PC-9 (cell line): ENCODE results near the gene DNAJB6. TPM values are rescaled to one million over a fixed set of nuclear protein-coding genes. Genes with fewer than 3 reads are reported as not detected.
A peak's percentile ranks its signal among the peaks of the same experiment; 100 is the strongest.

Experiments used
- BruUV-seq: library from RNA; stranded (reverse); fragments of 400-500 nt; replicated peaks from 2 replicates; lab custom pipeline; 2021; lab: Mats Ljungman, UMichigan
- CTCF ChIA-PET: fragments of 300-600 bp; sonication (Branson Sonifier 250); formaldehyde crosslinking; loops from one replicate; lab custom pipeline; 2022; ENCODE audit warnings: antibody characterized with exemption; lab: Charles Lee
- POLR2A ChIA-PET: fragments of 300-600 bp; sonication (Branson Sonifier 250); formaldehyde crosslinking; loops from one replicate; lab custom pipeline; 2022; ENCODE audit warnings: antibody characterized with exemption; ENCODE audit not compliant: unreplicated experiment; lab: Charles Lee
- DNase-seq, 2 experiments: peaks; one replicate each; pipeline versions ENCODE4 v3.0.0 to v3.0.0-alpha.2; 2015 to 2022; ENCODE audit warnings: mixed read lengths in 1 of 2
- H2AFZ ChIP-seq: fragments of 200-600 bp; sonication (generic); 2 replicates; pipeline ENCODE4 v1.8.1; 2017; ENCODE audit warnings: antibody characterized with exemption
- H3F3A ChIP-seq: fragments of 200-600 bp; sonication (generic); 2 replicates; pipeline ENCODE4 v1.8.1; 2017; ENCODE audit warnings: antibody characterized with exemption, mild to moderate bottlenecking, low read depth; ENCODE audit not compliant: insufficient read depth
- H3K27ac ChIP-seq: fragments of 200-600 bp; sonication (generic); 2 replicates; pipeline ENCODE4 v1.6.1; 2016; ENCODE audit warnings: mixed run types
- H3K27me3 ChIP-seq: fragments of 200-600 bp; sonication (generic); 2 replicates; pipeline ENCODE4 v1.6.1; 2016; ENCODE audit warnings: low read depth, mixed run types; ENCODE audit not compliant: insufficient read depth
- H3K36me3 ChIP-seq: fragments of 200-600 bp; sonication (generic); 2 replicates; pipeline ENCODE4 v1.6.1; 2016; ENCODE audit warnings: low read depth, mixed run types
- H3K4me1 ChIP-seq: fragments of 200-600 bp; sonication (generic); replicated peaks from 2 replicates; pipeline ENCODE4 v1.6.1; 2016; ENCODE audit warnings: mixed run types; ENCODE audit not compliant: insufficient read depth
- H3K4me2 ChIP-seq: fragments of 200-600 bp; sonication (generic); 2 replicates; pipeline ENCODE4 v1.6.1; 2017; ENCODE audit warnings: mixed run types
- H3K4me3 ChIP-seq: fragments of 200-600 bp; sonication (generic); 2 replicates; pipeline ENCODE4 v1.6.1; 2016; ENCODE audit warnings: mixed run types
- H3K79me2 ChIP-seq: fragments of 200-600 bp; sonication (generic); 2 replicates; pipeline ENCODE4 v1.6.1; 2017; ENCODE audit warnings: low read depth, mixed run types
- H3K9me2 ChIP-seq: fragments of 200-600 bp; sonication (generic); 2 replicates; pipeline ENCODE4 v1.8.1; 2017; ENCODE audit warnings: mild to moderate bottlenecking; ENCODE audit not compliant: insufficient read depth
- H3K9me3 ChIP-seq: fragments of 200-600 bp; sonication (generic); 2 replicates; pipeline ENCODE4 v1.8.1; 2016; ENCODE audit warnings: low read depth; ENCODE audit not compliant: insufficient read depth
- H4K20me1 ChIP-seq: fragments of 200-600 bp; sonication (generic); 2 replicates; pipeline ENCODE4 v1.8.1; 2017; ENCODE audit not compliant: insufficient read depth
- EZH2 ChIP-seq: fragments of 200-600 bp; sonication (generic); IDR thresholded peaks from 2 replicates; pipeline ENCODE4 v1.8.0; 2017; ENCODE audit warnings: antibody characterized with exemption, low read depth
- intact Hi-C: fragments of 100-400 bp; cut with micrococcal nuclease; formaldehyde crosslinking; loops from one replicate; pipeline ENCODE4 v1.10.0; 2022; ENCODE audit not compliant: unreplicated experiment
- total RNA-seq: library from RNA; stranded (reverse); gene quantifications from 2 replicates; pipeline ENCODE4 v1.2.3, GENCODE V29; 2021
- TF ChIP-seq, protein P1 (sequence below): fragments of 200-600 bp; sonication (generic); conservative IDR thresholded peaks from 2 replicates; pipeline ENCODE4 v1.6.1; 2017; ENCODE audit warnings: mixed run types, antibody characterized with exemption, mild to moderate bottlenecking, moderate library complexity

The DNAJB6 gene
- total RNA-seq, 1 experiment from 2014 or later: 182 TPM

DNA sequence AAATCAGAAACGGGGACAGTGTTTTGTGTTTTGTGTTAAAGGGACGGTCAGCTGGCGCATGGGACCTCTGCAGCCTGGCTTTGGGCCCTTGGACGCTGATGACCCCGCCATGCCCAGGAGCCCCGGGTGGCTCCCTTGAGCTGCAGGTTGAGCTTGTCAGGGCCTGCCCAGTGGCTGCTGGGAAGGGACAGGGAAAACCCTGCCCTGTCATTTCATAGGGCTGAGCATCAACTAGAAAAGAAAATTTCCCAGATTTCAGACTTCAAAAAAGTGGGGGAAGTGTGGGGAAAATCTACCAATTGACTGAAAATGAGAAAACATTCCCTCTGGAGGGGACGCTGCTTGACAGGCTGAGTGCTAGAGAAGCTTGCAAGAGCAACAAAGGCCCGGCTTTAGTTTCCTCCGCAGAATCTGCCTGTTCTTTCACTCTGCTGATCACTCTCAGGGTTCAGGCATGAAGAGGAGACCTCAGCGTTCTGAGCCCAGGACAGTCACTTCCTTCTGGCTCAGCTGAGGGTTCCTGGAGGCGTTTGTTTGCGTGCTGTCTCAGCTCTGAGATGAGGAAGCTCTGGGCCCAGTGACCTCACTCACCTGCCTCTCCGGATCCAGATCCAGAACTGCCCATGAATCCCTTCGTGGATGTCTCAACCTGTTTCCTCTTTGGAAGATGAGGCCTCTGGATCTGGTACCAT, 18.6 kb upstream of the DNAJB6 start:
- BruUV-seq: no TSS peak
- H3K27ac ChIP-seq: no peak overlapping the region
- TF ChIP-seq, protein P1, sequence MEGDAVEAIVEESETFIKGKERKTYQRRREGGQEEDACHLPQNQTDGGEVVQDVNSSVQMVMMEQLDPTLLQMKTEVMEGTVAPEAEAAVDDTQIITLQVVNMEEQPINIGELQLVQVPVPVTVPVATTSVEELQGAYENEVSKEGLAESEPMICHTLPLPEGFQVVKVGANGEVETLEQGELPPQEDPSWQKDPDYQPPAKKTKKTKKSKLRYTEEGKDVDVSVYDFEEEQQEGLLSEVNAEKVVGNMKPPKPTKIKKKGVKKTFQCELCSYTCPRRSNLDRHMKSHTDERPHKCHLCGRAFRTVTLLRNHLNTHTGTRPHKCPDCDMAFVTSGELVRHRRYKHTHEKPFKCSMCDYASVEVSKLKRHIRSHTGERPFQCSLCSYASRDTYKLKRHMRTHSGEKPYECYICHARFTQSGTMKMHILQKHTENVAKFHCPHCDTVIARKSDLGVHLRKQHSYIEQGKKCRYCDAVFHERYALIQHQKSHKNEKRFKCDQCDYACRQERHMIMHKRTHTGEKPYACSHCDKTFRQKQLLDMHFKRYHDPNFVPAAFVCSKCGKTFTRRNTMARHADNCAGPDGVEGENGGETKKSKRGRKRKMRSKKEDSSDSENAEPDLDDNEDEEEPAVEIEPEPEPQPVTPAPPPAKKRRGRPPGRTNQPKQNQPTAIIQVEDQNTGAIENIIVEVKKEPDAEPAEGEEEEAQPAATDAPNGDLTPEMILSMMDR: no peak
- no peak for TF ChIP-seq EZH2
- intact Hi-C loops: no loop called here
- H3K79me2 ChIP-seq: no peaks in the 10 kb centered on the region
- 0 out of 2 replicates have a peak, but pooled peaks cover 5% of the 10 kb centered on the region for H3F3A ChIP-seq
- no peaks in the 10 kb centered on the region for H4K20me1 ChIP-seq
- no peaks in the 10 kb centered on the region for H3K36me3 ChIP-seq
- no peaks in the 10 kb centered on the region for H3K4me1 ChIP-seq
- H3K9me2 ChIP-seq: no peaks in the 10 kb centered on the region
- H2AFZ ChIP-seq: no peak overlapping the region
- CTCF ChIA-PET: no interaction called here
- H3K4me3 ChIP-seq: no peak overlapping the region
- H3K4me2 ChIP-seq: no peak overlapping the region
- no peaks in the 10 kb centered on the region for H3K9me3 ChIP-seq
- no peak for DNase-seq
- H3K27me3 ChIP-seq: no peaks in the 10 kb centered on the region
- POLR2A ChIA-PET: no interaction called here

DNA sequence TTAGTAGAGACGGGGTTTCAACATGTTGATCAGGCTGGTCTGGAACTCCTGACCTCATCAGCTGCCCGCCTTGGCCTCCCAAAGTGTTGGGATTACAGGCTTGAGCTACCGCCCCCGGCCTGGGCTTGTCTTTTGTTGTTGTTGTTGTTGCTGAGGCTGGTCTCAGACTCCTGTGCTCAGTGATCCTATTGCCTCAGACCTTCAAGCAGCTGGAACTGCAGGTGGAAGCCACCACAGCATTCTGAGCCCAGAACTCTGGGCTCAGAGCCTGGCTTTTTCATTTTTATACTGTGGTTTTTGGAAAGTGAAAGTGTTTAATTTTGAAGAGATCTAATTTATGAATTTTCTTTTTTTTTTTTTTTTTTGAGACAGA, 16.2 kb upstream of the DNAJB6 start:
- intact Hi-C loops: no loop called here
- Histone ChIP-seq H3K4me1 (no peaks in the 10 kb centered on the region), H3K79me2 (no peaks in the 10 kb centered on the region), H3F3A (0 out of 2 replicates have a peak, but pooled peaks cover 5% of the 10 kb centered on the region), H3K4me2 (peak overlapping the region; percentile 30; the same call in 1 of the 2 replicates), H2AFZ (no peak overlapping the region), H3K36me3 (no peaks in the 10 kb centered on the region), H3K27ac (no peak overlapping the region), H3K27me3 (no peaks in the 10 kb centered on the region), H3K4me3 (no peak overlapping the region), H4K20me1 (no peaks in the 10 kb centered on the region), H3K9me3 (no peaks in the 10 kb centered on the region), H3K9me2 (no peaks in the 10 kb centered on the region)
- no peak for DNase-seq
- ChIA-PET CTCF (no interaction called here), POLR2A (no interaction called here)
- no TSS peak for BruUV-seq
- TF ChIP-seq, protein P1: no peak
- no peak for TF ChIP-seq EZH2

DNA sequence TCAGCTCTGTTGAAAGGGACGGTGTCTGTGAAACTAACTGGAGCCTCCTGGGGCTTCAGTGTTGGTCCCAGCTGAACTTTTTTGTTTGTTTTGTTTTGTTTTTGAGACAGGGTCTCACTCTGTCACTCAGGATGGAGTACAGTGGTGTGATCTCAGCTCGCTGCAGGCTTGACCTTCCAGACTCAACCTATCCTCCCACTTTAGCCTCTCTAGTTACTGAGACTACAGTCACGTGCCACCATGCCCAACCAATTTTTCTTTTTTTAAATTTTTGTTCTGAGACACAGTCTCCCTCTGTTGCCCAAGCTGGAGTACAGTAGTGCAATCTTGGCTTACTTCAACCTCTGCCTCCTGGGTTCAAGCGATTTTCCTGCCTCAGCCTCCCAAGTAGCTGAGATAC, 13.4 kb upstream of the DNAJB6 start:
- ChIA-PET CTCF (no interaction called here), POLR2A (no interaction called here)
- Histone ChIP-seq H3F3A (0 out of 2 replicates have a peak, but pooled peaks cover 5% of the 10 kb centered on the region), H4K20me1 (no peaks in the 10 kb centered on the region), H3K4me1 (no peaks in the 10 kb centered on the region), H3K9me3 (no peaks in the 10 kb centered on the region), H3K9me2 (no peaks in the 10 kb centered on the region), H3K4me3 (no peak overlapping the region), H3K27ac (no peak overlapping the region), H3K27me3 (no peaks in the 10 kb centered on the region), H3K36me3 (no peaks in the 10 kb centered on the region), H2AFZ (no peak overlapping the region), H3K4me2 (no peak overlapping the region), H3K79me2 (no peaks in the 10 kb centered on the region)
- no peak for DNase-seq
- BruUV-seq: no TSS peak
- intact Hi-C loops: no loop called here
- no peak for TF ChIP-seq EZH2
- TF ChIP-seq, protein P1: no peak
